COLO829 (cell line): ENCODE measurements around the gene TIMM50.

Experiments
- DNase-seq: peaks from one replicate; pipeline ENCODE4 v3.0.0; 2012; ENCODE audit warnings: low spot score

The TIMM50 gene

DNA sequence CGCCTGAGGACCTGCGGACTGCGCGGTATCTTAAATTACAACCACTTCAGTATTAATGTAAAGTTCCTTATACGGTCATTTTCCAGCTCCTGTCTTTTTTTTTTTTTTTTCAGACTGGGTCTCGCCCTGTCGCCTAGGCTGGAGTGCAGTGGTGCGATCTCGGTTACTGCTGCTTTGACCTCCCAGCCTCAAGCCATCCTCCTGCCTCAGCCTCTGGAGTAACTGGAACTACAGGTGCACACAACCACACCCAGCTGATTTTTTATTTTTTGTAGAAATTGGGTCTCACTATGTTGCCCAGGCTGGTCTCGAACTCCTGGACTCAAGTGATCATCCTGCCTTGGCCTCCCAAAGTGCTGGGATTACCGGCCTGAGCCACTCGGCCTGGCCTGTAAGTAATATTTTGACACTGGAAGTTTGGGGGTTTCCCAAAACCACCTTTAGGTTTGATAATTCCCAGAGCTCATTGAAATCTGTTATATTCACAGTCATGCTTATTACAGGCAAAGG is 52.4 kb downstream of the TIMM50 start:
- DNase-seq: no peak

DNA sequence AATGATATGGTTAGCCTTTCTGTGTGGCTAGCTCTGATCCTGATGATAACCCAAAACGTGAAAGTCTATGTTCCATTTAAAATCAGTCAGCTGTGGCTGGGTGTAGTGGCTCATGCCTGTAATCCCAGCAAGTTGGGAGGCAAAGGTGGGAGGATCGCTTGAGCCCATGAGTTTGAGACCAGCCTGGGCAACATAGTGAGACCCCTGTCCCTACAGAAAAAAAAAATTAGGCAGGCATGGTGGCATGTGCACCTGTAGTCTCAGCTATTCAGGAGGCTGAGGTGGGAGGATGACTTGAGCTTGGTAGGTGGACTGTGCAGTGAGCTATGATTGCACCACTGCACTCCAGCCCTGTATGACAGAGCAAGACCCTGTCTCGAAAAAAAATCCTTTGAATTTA is 53.2 kb downstream of the TIMM50 start:
- no peak for DNase-seq

DNA sequence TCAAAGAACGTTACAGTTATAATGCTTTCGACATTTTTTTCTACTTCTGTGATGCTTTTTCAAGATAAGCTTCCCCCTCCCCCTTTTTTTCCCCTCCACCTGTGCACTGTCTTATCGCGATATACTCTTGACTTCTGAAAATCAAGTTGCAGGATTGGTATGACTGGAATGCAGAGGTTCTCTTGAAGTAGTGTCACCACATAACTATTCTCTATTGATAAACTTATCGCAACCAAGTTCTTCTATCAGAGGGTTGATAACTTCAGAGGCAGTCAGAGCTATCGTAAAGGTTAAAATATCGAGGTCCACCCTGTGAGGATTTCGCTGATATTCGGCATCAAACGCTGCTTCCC is 58.5 kb downstream of the TIMM50 start:
- DNase-seq: peak; percentile 29

DNA sequence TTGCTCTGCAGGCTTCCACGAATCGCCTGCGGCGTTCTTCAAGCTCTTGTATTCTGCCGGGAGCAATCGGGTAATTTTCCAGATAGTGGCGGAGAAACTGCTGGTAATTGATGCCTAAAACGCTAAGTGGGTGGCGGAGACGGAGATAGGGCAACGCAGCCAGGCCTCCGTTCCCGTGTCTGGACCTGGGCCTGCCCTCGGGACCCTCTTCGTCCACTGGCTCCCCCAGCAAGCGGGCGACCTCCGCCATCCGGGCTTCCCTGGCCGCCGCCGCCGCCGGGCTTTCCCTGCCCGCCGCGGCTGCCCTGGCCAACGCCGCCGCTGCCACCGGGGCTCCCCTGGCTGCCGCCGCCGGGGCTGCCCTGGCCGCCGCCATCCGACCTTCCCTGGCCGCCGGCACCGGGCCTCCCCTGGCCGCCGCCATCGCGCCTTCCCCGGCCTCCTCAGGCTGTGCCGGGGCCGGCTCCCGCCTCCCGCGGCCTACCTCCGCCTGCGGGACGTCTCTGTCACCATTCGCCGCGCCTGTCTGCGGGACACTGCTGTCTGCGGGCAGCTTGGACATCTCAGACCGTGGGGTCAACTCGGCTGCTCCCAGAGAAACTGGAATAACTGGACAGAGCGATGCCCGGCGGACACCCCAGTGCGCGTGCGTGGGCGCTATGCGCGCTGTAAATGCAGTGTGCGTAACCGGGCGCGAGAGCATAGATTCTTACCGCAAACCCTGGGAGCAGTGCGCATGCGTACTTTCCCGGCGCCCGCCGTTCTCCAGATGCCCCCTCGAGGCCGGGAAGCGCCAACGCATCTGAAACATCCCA is 59.1 kb downstream of the TIMM50 start, which contains the start of gene EID2:
EID2 (minus strand) TSS at position 644 of the 815 bp plus-strand sequence; CDS start at position 562, 82 bp downstream.
- peak; percentile 99 for DNase-seq

DNA sequence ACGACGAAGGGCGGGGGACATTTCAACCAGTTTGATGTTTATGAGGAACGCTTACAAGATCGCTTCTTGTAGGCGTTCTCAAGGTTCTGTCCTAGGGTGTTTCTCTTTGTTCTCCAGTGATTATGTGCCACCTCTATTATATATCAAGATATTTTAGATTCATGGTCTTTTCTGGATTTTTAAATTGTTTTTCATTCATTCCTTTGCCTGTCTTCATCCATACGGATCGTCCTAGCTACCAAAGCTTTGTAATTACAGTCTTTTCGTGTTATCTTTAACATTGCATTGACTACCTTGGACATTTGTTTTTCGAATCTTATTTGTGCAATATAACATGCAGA is 59.7 kb downstream of the TIMM50 start:
- DNase-seq: no peak
